ENCODE measurements around the gene PACRG.

PACRG gene

GRCh38 chr6:162702446-162702845 is 25.3 kb upstream of the PACRG start:
- no peaks in the 10 kb centered on the region for H3K9me3 ChIP-seq

GRCh38 chr6:162704001-162704400 is 23.8 kb upstream of the PACRG start:
- Histone ChIP-seq H3K27me3 (no peaks in the 10 kb centered on the region), H3K4me1 (ENCODE audit: control insufficient read depth in 1 of 2, insufficient read depth in 1 of 2, low read depth in 1 of 2, low read length in 1 of 2) (no peaks in the 10 kb centered on the region), H3K27ac (no peak overlapping the region), H3K9me3 (no peaks in the 10 kb centered on the region), H3K4me3 (ENCODE audit: low read depth in 1 of 2, low read length in 1 of 2) (no peak overlapping the region), H3K36me3 (no peaks in the 10 kb centered on the region)
- no peak for TF ChIP-seq CTCF (IDR thresholded peaks at IDR 0.05)

More at GRCh38 chr6:162702446-162702845, 25.3 kb upstream of the PACRG start:
- Histone ChIP-seq H3K27ac (no peak overlapping the region), H3K27me3 (no peaks in the 10 kb centered on the region), H3K4me1 (ENCODE audit: control insufficient read depth in 1 of 2, insufficient read depth in 1 of 2, low read depth in 1 of 2, low read length in 1 of 2) (no peaks in the 10 kb centered on the region), H3K4me3 (ENCODE audit: low read depth in 1 of 2, low read length in 1 of 2) (no peak overlapping the region), H3K36me3 (no peaks in the 10 kb centered on the region)
- no peak for TF ChIP-seq CTCF (IDR thresholded peaks at IDR 0.05)

DNA sequence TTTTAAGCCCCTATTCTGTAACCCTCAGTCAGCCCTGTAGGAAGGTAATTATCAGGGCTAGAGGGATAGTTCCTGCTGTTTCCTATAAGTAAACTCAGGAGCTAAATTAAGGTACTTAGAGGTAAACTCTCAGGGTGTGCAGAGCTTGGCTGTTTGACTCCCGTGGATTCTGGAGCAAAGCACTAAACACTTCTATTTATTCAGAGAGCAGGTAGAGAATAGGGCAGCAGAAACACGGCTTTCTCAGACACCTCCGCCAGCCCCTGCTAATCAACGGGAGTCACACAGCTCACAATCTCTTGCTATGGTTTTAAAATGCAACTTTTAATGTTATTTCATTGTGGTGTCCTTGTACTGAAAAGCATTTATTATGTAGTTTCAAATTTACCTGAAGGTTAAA is 22.0 kb upstream of the PACRG start:
- no peaks in the 10 kb centered on the region for H3K27me3 ChIP-seq
- H3K4me3 ChIP-seq (ENCODE audit: low read depth in 1 of 2, low read length in 1 of 2) = no peak overlapping the region
- H3K9me3 ChIP-seq = no peaks in the 10 kb centered on the region

DNA sequence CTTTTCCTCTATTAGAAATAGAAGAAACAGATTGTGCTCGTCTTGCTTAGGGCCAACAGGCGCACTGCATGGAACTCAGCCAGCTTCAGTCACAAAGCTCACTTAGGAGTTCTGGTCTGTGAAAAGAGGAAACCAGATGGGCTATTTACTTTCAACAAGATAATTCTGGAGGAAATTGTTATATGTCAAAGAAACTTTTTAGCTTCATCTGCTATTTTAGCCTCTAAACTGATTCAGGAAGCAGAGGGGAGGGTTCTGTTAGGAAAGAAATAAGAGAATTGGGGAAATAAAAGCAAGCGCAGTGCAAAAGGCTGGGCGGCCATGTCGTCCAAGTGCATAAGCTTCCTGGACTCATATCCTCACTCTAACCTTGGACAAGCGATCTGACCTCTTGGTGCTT is 21.5 kb upstream of the PACRG start:
- no peak for TF ChIP-seq CTCF (IDR thresholded peaks at IDR 0.05)
- no peaks in the 10 kb centered on the region for H3K4me1 ChIP-seq (ENCODE audit: control insufficient read depth in 1 of 2, insufficient read depth in 1 of 2, low read depth in 1 of 2, low read length in 1 of 2)
- no peak overlapping the region for H3K4me3 ChIP-seq (ENCODE audit: low read depth in 1 of 2, low read length in 1 of 2)
- no peak overlapping the region for H3K27ac ChIP-seq
- no peaks in the 10 kb centered on the region for H3K27me3 ChIP-seq
- no peaks in the 10 kb centered on the region for H3K9me3 ChIP-seq
- H3K36me3 ChIP-seq = no peaks in the 10 kb centered on the region

More for the DNA sequence above, 22.0 kb upstream of the PACRG start:
- no peak for TF ChIP-seq CTCF (IDR thresholded peaks at IDR 0.05)
- no peak overlapping the region for H3K27ac ChIP-seq
- H3K4me1 ChIP-seq (ENCODE audit: control insufficient read depth in 1 of 2, insufficient read depth in 1 of 2, low read depth in 1 of 2, low read length in 1 of 2) = no peaks in the 10 kb centered on the region
- H3K36me3 ChIP-seq = no peaks in the 10 kb centered on the region

GRCh38 chr6:162708971-162709370 is 18.8 kb upstream of the PACRG start:
- H3K27ac ChIP-seq = no peak overlapping the region
- TF ChIP-seq CTCF (IDR thresholded peaks at IDR 0.05) = no peak
- no peak overlapping the region for H3K4me3 ChIP-seq (ENCODE audit: low read depth in 1 of 2, low read length in 1 of 2)
- no peaks in the 10 kb centered on the region for H3K36me3 ChIP-seq
- H3K4me1 ChIP-seq (ENCODE audit: control insufficient read depth in 1 of 2, insufficient read depth in 1 of 2, low read depth in 1 of 2, low read length in 1 of 2) = peaks cover 0 to 5% of the 10 kb centered on the region in 2 experiments
- H3K9me3 ChIP-seq = no peaks in the 10 kb centered on the region
- H3K27me3 ChIP-seq = no peaks in the 10 kb centered on the region

DNA sequence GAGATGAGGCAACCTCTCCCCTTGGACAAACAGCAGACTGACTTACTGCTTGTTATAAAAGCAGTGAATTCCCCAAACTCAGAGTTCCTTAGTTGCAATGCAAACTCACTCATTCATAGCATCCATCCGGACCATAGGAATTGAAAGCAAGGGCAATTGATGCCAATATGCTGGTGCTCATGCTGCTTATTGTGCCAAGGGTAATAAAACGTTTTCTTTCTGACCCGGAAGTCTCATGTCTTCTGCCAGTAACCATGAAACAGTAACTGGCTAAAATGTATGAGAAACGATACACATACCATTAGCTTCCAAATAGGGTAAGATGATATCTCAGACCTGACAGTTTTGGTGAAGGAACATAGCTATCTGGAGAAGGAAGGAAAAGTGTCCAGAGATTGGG is 18.3 kb upstream of the PACRG start:
- no peaks in the 10 kb centered on the region for H3K27me3 ChIP-seq
- no peak overlapping the region for H3K27ac ChIP-seq
- no peak for TF ChIP-seq CTCF (IDR thresholded peaks at IDR 0.05)
- no peaks in the 10 kb centered on the region for H3K9me3 ChIP-seq
- no peak overlapping the region for H3K4me3 ChIP-seq (ENCODE audit: low read depth in 1 of 2, low read length in 1 of 2)
- H3K36me3 ChIP-seq = no peaks in the 10 kb centered on the region
- peaks cover 0 to 5% of the 10 kb centered on the region in 2 experiments for H3K4me1 ChIP-seq (ENCODE audit: control insufficient read depth in 1 of 2, insufficient read depth in 1 of 2, low read depth in 1 of 2, low read length in 1 of 2)

Data from neutrophil (primary cell).